Suprapubic skin (tissue), 4 donors: ENCODE data around the gene SPIN4.

Source experiments
- POLR2A ChIP-seq, 2 donors: fragments of 450-650 bp; IDR thresholded peaks; one replicate each; pipeline ENCODE4 v1.6.1; 2017; ENCODE audit warnings: antibody characterized with exemption in 2 of 2, mild to moderate bottlenecking in 2 of 2, moderate library complexity in 2 of 2
- POLR2AphosphoS5 ChIP-seq, 3 donors: sonication (generic); formaldehyde crosslinking; IDR thresholded peaks; one replicate each; pipeline ENCODE4 v1.6.1; 2017; ENCODE audit warnings: antibody characterized with exemption in 3 of 3
- TF ChIP-seq, protein P1 (sequence below), 2 donors: fragments of 200-600 bp in 1 of 2; fragments of 450-650 bp in 1 of 2; sonication (generic) in 1 of 2; IDR thresholded peaks; one replicate each; pipeline ENCODE4 v1.5.1; 2016 to 2019; ENCODE audit warnings: antibody characterized with exemption in 2 of 2, mild to moderate bottlenecking in 1 of 2, moderate library complexity in 1 of 2

GRCh38 chrX:63361494-63361893, 10.4 kb upstream of the SPIN4 start:
- TF ChIP-seq, protein P1, sequence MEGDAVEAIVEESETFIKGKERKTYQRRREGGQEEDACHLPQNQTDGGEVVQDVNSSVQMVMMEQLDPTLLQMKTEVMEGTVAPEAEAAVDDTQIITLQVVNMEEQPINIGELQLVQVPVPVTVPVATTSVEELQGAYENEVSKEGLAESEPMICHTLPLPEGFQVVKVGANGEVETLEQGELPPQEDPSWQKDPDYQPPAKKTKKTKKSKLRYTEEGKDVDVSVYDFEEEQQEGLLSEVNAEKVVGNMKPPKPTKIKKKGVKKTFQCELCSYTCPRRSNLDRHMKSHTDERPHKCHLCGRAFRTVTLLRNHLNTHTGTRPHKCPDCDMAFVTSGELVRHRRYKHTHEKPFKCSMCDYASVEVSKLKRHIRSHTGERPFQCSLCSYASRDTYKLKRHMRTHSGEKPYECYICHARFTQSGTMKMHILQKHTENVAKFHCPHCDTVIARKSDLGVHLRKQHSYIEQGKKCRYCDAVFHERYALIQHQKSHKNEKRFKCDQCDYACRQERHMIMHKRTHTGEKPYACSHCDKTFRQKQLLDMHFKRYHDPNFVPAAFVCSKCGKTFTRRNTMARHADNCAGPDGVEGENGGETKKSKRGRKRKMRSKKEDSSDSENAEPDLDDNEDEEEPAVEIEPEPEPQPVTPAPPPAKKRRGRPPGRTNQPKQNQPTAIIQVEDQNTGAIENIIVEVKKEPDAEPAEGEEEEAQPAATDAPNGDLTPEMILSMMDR (IDR thresholded peaks at IDR 0.05), result no peak
- TF ChIP-seq POLR2A (IDR thresholded peaks at IDR 0.05) (no peak), POLR2AphosphoS5 (IDR thresholded peaks at IDR 0.05) (no peak)
